Mononuclear cell (primary cell): ENCODE results near the gene APC2. TPM values are rescaled to one million over a fixed set of nuclear protein-coding genes. Genes with fewer than 3 reads are reported as not detected.

ENCODE experiments used
- H3K27me3 ChIP-seq: 2 replicates; pipeline ENCODE4 v1.6.0; 2011; ENCODE audit warnings: low read length, control low read depth; ENCODE audit not compliant: insufficient read depth
- H3K4me1 ChIP-seq: 2 replicates; pipeline ENCODE4 v1.5.1; 2011; ENCODE audit warnings: mild to moderate bottlenecking, low read length, control low read depth; ENCODE audit not compliant: insufficient read depth
- H3K4me3 ChIP-seq: 2 replicates; pipeline ENCODE4 v1.5.1; 2011; ENCODE audit warnings: mild to moderate bottlenecking, low read length, moderate library complexity
- H3K9me3 ChIP-seq: 2 replicates; pipeline ENCODE4 v1.5.1; 2011; ENCODE audit warnings: low read depth, mild to moderate bottlenecking, control low read depth, low read length
- total RNA-seq: library from RNA; depleted of rRNA; stranded (reverse); fragments of >200 nt; gene quantifications from one replicate; pipeline ENCODE4 v1.2.3, GENCODE V29; 2012

The APC2 gene
- total RNA-seq, 1 donor: 0.10 TPM

- H3K27me3 ChIP-seq: peaks cover 19% of the 10 kb centered on the region
- no peak overlapping the region for H3K4me3 ChIP-seq
- H3K9me3 ChIP-seq: no peaks in the 10 kb centered on the region
- no peaks in the 10 kb centered on the region for H3K4me1 ChIP-seq
Observed at GRCh38 chr19:1521636-1522035, 71.7 kb downstream of the APC2 start.

- no peak overlapping the region for H3K4me3 ChIP-seq
- H3K27me3 ChIP-seq: peaks cover 19% of the 10 kb centered on the region
- H3K4me1 ChIP-seq: no peaks in the 10 kb centered on the region
- H3K9me3 ChIP-seq: no peaks in the 10 kb centered on the region
Observed at GRCh38 chr19:1522061-1522460, 72.1 kb downstream of the APC2 start.

GRCh38 chr19:1522838-1523237 is 72.9 kb downstream of the APC2 start:
- Histone ChIP-seq H3K4me3 (no peak overlapping the region), H3K4me1 (no peaks in the 10 kb centered on the region), H3K9me3 (no peaks in the 10 kb centered on the region), H3K27me3 (peaks cover 19% of the 10 kb centered on the region)

Other genes starting within 250 kb of the APC2 start
- gene STK11, start 244.3 kb upstream of the APC2 start, total RNA-seq: 36.7 TPM
- gene CBARP, start 212.1 kb upstream of the APC2 start, total RNA-seq: not detected
- 10.4 TPM for gene ATP5F1D, start 208.4 kb upstream of the APC2 start, total RNA-seq
- 67.0 TPM for gene MIDN, start 201.5 kb upstream of the APC2 start, total RNA-seq
- 455 TPM for gene CIRBP, start 180.8 kb upstream of the APC2 start, total RNA-seq
- 16.3 TPM for gene FAM174C, start 174.6 kb upstream of the APC2 start, total RNA-seq
- gene EFNA2, start 164.2 kb upstream of the APC2 start, total RNA-seq: not detected
- gene NDUFS7, start 66.2 kb upstream of the APC2 start, total RNA-seq: 21.1 TPM
- 6.7 TPM for gene GAMT, start 48.6 kb upstream of the APC2 start, total RNA-seq
- gene DAZAP1, start 42.5 kb upstream of the APC2 start, total RNA-seq: 63.0 TPM
- gene RPS15, start 11.7 kb upstream of the APC2 start, total RNA-seq: 1,183 TPM
- 11.4 TPM for gene C19orf25, start 29.1 kb downstream of the APC2 start, total RNA-seq
- 1.2 TPM for gene PCSK4, start 40.2 kb downstream of the APC2 start, total RNA-seq
- gene REEP6, start 41.1 kb downstream of the APC2 start, total RNA-seq: 2.1 TPM
- gene ADAMTSL5, start 62.9 kb downstream of the APC2 start, total RNA-seq: 0.84 TPM
- gene PLK5, start 74.0 kb downstream of the APC2 start, total RNA-seq: not detected
- gene MEX3D, start 118.2 kb downstream of the APC2 start, total RNA-seq: 2.1 TPM
- 25.1 TPM for gene MBD3, start 142.7 kb downstream of the APC2 start, total RNA-seq
- gene UQCR11, start 155.3 kb downstream of the APC2 start, total RNA-seq: 31.6 TPM
- 37.4 TPM for gene TCF3, start 202.5 kb downstream of the APC2 start, total RNA-seq